Hematopoietic multipotent progenitor cell treated with erythropoietin and hydrocortisone succinate and interleukin-3 and kit ligand, for 4 days (in vitro differentiated cells): ENCODE data around the gene GNG13.
A peak's percentile ranks its signal among the peaks of the same experiment; 100 is the strongest.

Source experiments
- DNase-seq: peaks from one replicate; pipeline ENCODE4 v3.0.0-alpha.2; 2015

The GNG13 gene

GRCh38 chr16:813204-813915 is 12.8 kb upstream of the GNG13 start:
- peak; percentile 70 for DNase-seq

- DNase-seq = no peak
Measured at GRCh38 chr16:808085-808386, 7.5 kb upstream of the GNG13 start.

GRCh38 chr16:807347-808084 is 7.0 kb upstream of the GNG13 start:
- DNase-seq = peak; percentile 96

GRCh38 chr16:805474-805873 is 4.9 kb upstream of the GNG13 start:
- no peak for DNase-seq

- no peak for DNase-seq
Measured at GRCh38 chr16:804193-805048, 3.9 kb upstream of the GNG13 start.

GRCh38 chr16:803754-804080 is 3.2 kb upstream of the GNG13 start:
- DNase-seq = no peak

- DNase-seq = no peak
Measured at GRCh38 chr16:802914-803753, 2.6 kb upstream of the GNG13 start.

- no peak for DNase-seq
Measured at GRCh38 chr16:802461-802860, 1.9 kb upstream of the GNG13 start.

- DNase-seq = no peak
Measured at GRCh38 chr16:801584-802363, 1.2 kb upstream of the GNG13 start.

- no peak for DNase-seq
Measured at GRCh38 chr16:800834-801511, 439 bp upstream of the GNG13 start.

GRCh38 chr16:799111-799947 is 1.2 kb downstream of the GNG13 start:
- DNase-seq = no peak

- DNase-seq = no peak
Measured at GRCh38 chr16:798666-799065, 1.9 kb downstream of the GNG13 start.

GRCh38 chr16:797686-798085 is 2.8 kb downstream of the GNG13 start:
- no peak for DNase-seq

- DNase-seq = no peak
Measured at GRCh38 chr16:797120-797420, 3.5 kb downstream of the GNG13 start.

GRCh38 chr16:796296-797119 is 4.0 kb downstream of the GNG13 start:
- no peak for DNase-seq

GRCh38 chr16:795580-796229 is 4.8 kb downstream of the GNG13 start:
- DNase-seq = no peak

GRCh38 chr16:794853-795466 is 5.6 kb downstream of the GNG13 start:
- DNase-seq = no peak

- DNase-seq = no peak
Measured at GRCh38 chr16:794091-794822, 6.3 kb downstream of the GNG13 start.
